HG03159 (cell line): ENCODE data around the gene KAT14.
"Not testable (repeated sequence)": the region's sequence is repeated elsewhere in the genome, so short reads cannot be mapped to it uniquely, and the experiment has no call there.

Source experiments
- ATAC-seq: cut with Tn5 transposase; IDR thresholded peaks from one replicate; pipeline ENCODE4 v1.9.1; 2021; ENCODE audit warnings: mild to moderate bottlenecking, moderate library complexity; ENCODE audit not compliant: unreplicated experiment

The KAT14 gene

GRCh38 chr20:18144541-18145099 is 7.0 kb downstream of the KAT14 start:
- ATAC-seq: no peak

- ATAC-seq: no peak
Measured at GRCh38 chr20:18154342-18154741, 16.7 kb downstream of the KAT14 start.

- ATAC-seq: no peak
Measured at GRCh38 chr20:18156045-18156444, 18.4 kb downstream of the KAT14 start.

GRCh38 chr20:18164356-18164755 is 26.7 kb downstream of the KAT14 start:
- ATAC-seq: no peak

- no peak for ATAC-seq
Measured at GRCh38 chr20:18165553-18165952, 27.9 kb downstream of the KAT14 start.

- ATAC-seq: no peak
Measured at GRCh38 chr20:18166241-18166881, 28.7 kb downstream of the KAT14 start.

GRCh38 chr20:18166950-18167349 is 29.3 kb downstream of the KAT14 start:
- ATAC-seq: no peak

GRCh38 chr20:18172379-18172778 is 34.7 kb downstream of the KAT14 start:
- no peak for ATAC-seq

GRCh38 chr20:18174906-18175683 is 37.4 kb downstream of the KAT14 start:
- no peak for ATAC-seq

GRCh38 chr20:18176318-18176785 is 38.7 kb downstream of the KAT14 start:
- ATAC-seq: no peak

GRCh38 chr20:18180366-18180765 is 42.7 kb downstream of the KAT14 start:
- ATAC-seq: not testable (repeated sequence)

GRCh38 chr20:18180815-18181214 is 43.2 kb downstream of the KAT14 start:
- no peak for ATAC-seq

GRCh38 chr20:18187020-18187419 is 49.4 kb downstream of the KAT14 start:
- ATAC-seq: no peak

- no peak for ATAC-seq
Measured at GRCh38 chr20:18188434-18188833, 50.8 kb downstream of the KAT14 start.

- no peak for ATAC-seq
Measured at GRCh38 chr20:18190338-18191233, 52.9 kb downstream of the KAT14 start.

- no peak for ATAC-seq
Measured at GRCh38 chr20:18191306-18191705, 53.6 kb downstream of the KAT14 start.

- not testable (repeated sequence) for ATAC-seq
Measured at GRCh38 chr20:18194461-18194860, 56.8 kb downstream of the KAT14 start.

GRCh38 chr20:18195931-18196330 is 58.3 kb downstream of the KAT14 start:
- no peak for ATAC-seq

GRCh38 chr20:18197382-18198070 is 59.9 kb downstream of the KAT14 start:
- no peak for ATAC-seq

- no peak for ATAC-seq
Measured at GRCh38 chr20:18202966-18203365, 65.3 kb downstream of the KAT14 start.
